ENCODE results near the gene HEATR3. TPM values are rescaled to one million over a fixed set of nuclear protein-coding genes. Genes with fewer than 3 reads are reported as not detected.

Gene HEATR3
- total RNA-seq, 2 experiments from 2014 or later: 28.6 to 35.2 TPM

DNA sequence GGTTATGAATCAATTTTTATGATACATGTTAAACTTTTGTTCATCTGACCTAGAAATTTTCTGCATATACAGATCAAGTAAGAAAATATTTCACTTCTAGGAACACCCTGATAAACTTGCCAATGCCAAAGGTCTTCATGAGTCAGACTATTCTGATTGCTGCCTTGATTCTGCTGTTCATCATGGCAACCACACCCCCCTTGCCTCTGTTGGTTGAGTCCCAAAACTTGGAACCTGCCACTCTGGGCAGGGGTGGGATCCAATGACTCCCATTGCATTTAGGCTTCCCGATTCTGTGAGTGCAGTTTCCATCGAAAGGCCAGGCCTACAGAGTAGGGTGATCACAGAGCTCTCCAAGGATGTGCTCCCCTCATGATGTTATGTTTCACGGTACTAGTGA is 71.5 kb downstream of the HEATR3 start:
- CTCF ChIA-PET: interaction anchor here (1.6 kb wide), 1 partner anchor 73 kb away, joined by 4 read pairs; no protein-coding TSS in a partner anchor
- POLR2A ChIA-PET: no interaction called here

DNA sequence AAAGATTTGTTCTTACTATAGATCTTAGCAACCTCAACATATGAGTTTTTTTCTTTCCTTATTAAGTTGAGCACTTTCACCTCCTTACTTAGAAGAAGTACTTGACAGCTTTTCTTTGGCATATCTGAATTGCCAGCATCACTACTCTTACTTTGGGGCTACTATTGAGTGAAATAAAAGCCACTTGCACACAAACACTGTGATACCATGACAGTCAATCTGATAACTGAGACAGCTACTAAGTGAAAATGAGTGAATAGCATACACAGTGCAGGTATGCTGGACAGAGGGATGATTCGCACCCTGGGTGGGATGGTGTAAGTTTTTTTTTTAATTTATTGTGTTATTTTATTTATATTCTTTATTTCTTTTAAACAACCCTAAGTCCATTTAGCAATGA is 73.8 kb downstream of the HEATR3 start:
- ChIA-PET POLR2A (interaction anchor here (0.7 kb wide), 3 partner anchors 54 to 190 kb away, joined by 3 to 4 read pairs (median 4); no protein-coding TSS in a partner anchor), CTCF (no interaction called here)

DNA sequence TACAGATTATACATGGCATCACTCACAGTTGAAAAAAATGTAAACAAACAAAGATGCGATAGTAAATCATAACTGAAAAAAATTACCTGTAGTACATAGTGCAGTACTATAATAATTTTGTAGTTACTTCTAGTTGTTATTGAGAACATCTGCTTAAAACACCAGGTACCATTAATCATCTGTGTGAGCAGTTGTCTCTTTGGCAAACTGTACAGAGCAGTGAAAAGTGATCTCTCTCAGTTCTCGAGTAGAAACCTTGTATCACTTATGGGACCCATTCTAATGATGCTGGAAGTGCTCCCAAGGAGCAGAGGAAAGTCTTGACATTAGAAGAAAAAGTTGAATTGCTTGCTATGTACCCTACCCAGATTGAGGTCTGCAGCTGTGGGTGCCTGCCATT is 78.4 kb downstream of the HEATR3 start:
- ChIA-PET POLR2A (no interaction called here), CTCF (no interaction called here)

DNA sequence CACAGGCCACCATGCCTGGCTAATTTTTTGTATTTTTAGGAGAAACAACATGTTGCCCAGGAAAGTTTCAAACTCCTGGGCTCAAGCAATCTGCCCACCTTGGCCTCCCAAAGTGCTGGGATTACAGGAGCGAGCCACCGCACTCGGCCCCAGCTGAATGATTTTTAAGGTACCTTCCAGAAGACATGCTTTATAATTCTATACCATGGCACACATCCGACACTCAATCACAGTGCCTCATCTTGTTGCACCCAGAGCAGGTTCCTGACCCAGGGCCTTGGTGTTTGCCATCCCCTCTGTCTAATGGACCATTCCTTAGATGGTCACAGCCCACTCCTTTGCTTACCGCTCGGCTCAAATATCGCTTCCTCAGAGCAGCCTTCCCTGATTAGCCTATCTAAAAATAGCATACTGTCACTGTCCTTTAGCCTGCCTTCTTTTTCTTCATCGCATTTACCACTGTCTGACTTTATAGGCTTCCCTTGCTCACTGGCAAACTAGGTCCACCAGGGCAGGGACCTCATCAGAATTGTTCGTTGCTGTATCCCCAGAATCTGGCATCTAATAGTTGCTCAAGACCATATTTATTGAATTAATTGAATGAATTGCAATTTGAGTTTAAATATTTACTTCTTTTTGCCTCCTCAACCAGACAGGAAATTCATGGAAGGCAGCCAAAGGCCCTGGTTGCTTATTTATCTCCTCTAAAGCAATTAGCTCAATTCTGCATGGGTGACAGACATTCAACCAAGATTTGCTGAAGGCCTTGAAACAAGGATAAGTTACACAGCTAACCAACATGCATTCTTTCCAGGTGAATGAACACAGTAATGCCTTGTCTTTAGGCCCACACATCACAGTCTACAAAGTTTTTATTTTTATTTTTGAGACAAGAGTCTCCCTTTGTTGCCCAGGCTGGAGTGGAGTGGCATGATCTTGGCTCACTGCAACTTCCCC is 81.0 kb downstream of the HEATR3 start:
- ChIA-PET CTCF (interaction anchor here (1.1 kb wide), 1 partner anchor 122 kb away, joined by 4 read pairs; the partner anchor contains the start of gene CNEP1R1), POLR2A (no interaction called here)

DNA sequence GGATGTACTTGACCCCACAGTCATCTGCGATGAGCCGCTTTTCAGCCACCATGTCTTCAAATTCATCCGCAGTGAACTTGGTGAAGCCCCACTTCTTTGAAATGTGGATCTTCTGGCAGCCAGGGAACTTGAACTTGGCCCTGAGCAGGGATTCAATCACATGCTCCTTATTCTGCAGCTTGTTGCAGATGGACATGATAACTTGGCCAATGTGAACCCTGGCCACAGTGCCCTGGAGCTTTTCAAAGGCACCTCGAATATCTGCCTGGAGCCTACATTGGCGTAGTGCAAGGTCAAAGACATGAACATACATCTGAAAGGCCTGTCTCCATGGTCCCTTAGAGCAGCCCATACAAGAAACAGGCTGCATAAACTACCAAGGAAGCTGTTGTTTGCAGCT is 85.6 kb downstream of the HEATR3 start:
- POLR2A ChIA-PET: interaction anchor here (1.3 kb wide), 1 partner anchor 30 kb away, joined by 4 read pairs; no protein-coding TSS in a partner anchor

DNA sequence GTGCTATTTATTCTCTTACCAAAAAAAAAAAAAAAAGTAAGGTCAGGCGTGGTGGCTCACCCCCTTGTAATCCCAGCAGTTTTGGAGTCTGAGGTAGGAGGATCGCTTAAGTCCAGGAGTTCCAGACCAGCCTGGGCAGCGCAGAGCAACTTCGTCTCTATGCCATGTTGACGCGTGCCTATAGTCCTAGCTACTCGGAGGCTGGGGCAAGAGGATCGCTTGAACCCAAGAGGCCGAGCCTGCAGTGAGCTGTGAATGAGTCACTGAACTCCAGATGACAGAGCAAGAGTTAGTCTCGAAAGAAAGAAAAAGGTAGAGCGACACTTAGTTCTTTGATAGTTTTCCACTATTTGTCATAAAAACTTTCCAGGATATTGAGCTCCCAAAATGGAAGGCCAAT is 86.0 kb downstream of the HEATR3 start:
- POLR2A ChIA-PET: interaction anchor here (0.6 to 1.3 kb wide), 3 partner anchors 28 to 128 kb away, joined by 3 to 4 read pairs (median 3); no protein-coding TSS in a partner anchor
- CTCF ChIA-PET: interaction anchor here (0.6 to 1.6 kb wide), 6 partner anchors 20 to 175 kb away, joined by 3 to 6 read pairs (median 3); partner anchors contain the start of gene CNEP1R1

More for the DNA sequence above, 85.6 kb downstream of the HEATR3 start:
- CTCF ChIA-PET: interaction anchor here (0.6 to 1.6 kb wide), 7 partner anchors 15 to 176 kb away, joined by 3 to 6 read pairs (median 3); partner anchors contain the start of gene CNEP1R1

DNA sequence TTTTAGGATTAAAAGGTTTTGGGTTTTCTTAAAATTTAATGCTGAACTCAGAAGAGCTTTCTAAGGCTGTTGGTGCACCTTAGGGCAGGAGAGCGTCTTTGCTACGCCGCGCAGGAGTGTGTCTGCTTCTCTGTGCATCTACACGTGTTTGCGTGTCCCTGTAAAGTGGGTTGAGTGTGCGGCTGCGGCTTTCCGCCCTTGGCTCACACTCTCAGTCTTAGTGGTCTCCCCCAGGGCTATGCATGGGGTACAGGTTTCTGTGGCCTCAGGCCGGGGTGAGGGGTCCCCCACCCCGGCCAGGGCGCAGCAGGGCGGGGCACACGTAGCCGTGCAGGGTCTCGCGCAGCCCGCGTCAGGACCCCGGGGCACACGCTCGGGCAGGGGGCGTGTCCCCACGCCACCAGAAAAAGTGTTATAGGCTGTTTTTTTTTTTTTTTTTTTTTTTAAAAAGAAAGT is 86.6 kb downstream of the HEATR3 start:
- ChIA-PET CTCF (interaction anchor here (0.7 to 1.6 kb wide), 5 partner anchors 85 to 132 kb away, joined by 3 to 6 read pairs (median 3); partner anchors contain the start of gene CNEP1R1), POLR2A (interaction anchor here (0.6 to 1.3 kb wide), 4 partner anchors 15 to 128 kb away, joined by 3 to 4 read pairs (median 3); no protein-coding TSS in a partner anchor)

DNA sequence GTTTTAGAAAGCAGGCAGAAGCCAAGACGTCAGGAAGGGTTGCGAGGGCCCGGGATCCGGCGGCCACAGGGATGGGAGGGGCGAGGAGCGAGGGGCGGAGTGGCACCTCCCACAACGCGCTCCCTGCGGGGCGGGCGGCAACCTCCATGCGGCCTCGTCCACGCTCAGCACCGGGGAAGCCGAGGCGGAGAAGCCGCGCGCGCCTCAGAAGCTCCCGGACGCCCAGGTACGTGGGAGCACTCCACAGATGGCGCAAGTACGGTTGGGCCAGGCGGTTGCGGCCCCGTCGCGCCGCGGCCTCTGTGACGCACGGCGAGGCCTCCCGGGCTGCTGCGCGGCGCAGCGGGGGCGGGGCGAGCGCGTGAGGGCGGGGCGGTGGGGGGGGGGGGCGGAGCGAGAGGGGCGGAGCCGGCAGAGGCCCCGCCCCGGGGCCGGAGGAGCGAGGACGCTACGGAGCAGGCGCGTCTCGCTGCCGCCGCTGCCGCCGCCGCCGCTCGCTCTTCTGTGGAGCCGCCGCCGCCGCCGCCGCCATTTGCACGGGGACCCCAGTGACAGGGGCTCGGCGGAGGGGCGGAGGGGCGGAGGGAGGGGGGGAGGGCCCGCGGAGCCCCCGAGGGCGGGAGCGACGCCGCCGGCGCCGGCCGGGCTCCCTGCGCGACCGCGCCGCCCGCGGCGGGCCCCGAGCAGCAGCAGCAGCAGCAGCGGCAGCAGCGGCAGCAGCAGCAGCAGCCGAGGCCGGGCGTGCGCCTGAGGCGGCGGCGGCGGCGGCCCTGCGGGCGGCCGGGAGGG is 87.2 kb downstream of the HEATR3 start, which contains the start of gene TENT4B:
Gene TENT4B (plus strand): TSS at position 500 of the 789 bp plus-strand sequence. CDS start 316 bp downstream, outside the sequence.
- ChIA-PET CTCF (interaction anchor here (0.8 kb wide), 1 partner anchor 128 kb away, joined by 3 read pairs; the partner anchor contains the start of gene CNEP1R1), POLR2A (interaction anchor here (1.0 to 1.3 kb wide), 2 partner anchors 15 to 32 kb away, joined by 3 to 4 read pairs; no protein-coding TSS in a partner anchor)

DNA sequence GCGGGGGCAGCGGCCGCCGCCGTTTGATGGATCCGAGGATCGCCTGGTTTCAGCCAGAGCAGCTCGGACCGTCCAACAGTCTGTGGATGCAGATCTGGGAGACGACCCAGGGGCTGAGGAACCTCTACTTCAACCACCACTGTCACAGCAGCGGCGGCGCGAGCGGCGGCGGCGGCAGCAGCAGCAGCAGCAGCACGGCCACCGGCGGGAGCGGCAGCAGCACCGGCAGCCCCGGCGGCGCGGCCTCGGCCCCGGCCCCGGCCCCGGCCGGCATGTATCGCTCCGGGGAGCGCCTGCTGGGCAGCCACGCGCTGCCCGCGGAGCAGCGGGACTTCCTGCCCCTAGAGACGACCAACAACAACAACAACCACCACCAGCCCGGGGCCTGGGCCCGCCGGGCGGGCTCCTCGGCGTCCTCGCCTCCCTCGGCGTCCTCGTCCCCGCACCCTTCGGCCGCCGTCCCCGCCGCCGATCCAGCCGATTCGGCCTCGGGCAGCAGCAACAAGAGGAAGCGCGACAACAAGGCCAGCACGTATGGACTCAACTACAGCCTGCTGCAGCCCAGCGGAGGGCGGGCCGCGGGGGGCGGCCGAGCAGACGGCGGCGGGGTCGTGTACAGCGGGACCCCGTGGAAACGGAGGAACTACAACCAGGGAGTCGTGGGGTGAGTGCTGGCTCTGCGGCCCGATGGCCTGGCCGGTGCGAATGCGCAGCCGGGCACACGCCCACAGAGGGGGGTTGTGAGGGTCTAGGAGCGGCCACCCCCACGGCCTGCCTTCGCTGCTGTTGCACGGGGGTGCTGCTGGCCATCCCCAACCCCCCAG is 88.0 kb downstream of the HEATR3 start:
- ChIA-PET POLR2A (no interaction called here), CTCF (no interaction called here)

DNA sequence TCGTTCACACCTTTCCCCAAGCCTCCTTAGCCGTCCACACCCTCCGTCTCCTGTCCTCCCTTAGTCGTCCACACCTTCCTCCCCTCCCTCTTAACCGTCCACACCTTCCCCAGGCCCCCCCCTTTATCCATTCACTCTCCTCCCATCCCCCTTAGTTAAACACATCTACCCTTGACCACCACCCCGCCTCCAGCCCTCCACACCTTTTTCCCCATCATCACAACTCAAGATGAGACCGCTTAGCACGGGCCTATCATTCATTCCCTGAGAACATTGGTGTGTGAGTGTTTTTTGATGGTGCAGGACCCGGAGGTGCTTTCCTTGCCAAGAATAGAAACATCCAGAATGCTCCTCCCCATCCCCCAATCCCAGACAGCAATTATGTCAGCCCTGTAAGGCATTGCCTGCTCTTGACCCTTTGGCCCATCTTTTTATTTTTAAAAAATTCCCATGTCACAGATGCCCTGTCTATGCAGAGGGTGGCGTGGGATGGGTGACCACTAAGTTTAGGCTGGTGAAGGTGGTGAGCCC is 88.7 kb downstream of the HEATR3 start:
- ChIA-PET CTCF (interaction anchor here (0.6 to 1.2 kb wide), 3 partner anchors 12 to 56 kb away, joined by 3 to 5 read pairs (median 4); no protein-coding TSS in a partner anchor), POLR2A (no interaction called here)

DNA sequence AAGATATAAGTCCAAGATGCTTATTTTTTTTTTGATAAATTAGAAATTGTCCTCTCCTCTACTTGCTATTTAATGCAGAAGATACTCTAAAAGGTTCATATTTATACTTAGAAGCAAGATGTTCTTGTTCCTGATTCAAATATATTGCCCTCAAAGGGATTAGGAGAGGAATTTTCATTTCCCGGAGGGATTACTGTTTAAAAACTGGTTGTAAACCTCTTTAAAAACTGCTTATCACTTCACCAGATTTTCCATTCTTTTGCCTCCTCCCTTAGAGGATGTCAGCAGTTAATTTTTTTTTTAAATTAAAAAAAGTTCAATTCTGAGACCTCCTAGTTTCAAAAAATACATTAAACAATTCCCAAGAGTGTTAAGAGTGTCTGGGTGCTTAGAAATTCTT is 90.2 kb downstream of the HEATR3 start:
- ChIA-PET CTCF (interaction anchor here (1.9 kb wide), 1 partner anchor 55 kb away, joined by 6 read pairs; no protein-coding TSS in a partner anchor), POLR2A (interaction anchor here (0.9 to 1.3 kb wide), 2 partner anchors 11 to 48 kb away, joined by 3 read pairs; no protein-coding TSS in a partner anchor)

Other genes starting within 250 kb of the HEATR3 start
- gene ZNF423, start 209.9 kb upstream of the HEATR3 start, total RNA-seq: not detected
- gene CNEP1R1, start 40.7 kb upstream of the HEATR3 start, total RNA-seq: 10 to 100 TPM; 19.7 to 20.7 TPM
- gene TENT4B, start 87.3 kb downstream of the HEATR3 start, total RNA-seq: 10 to 100 TPM; 21.4 TPM
- 10 to 100 TPM; 80.8 to 85.1 TPM for gene ADCY7, start 200.6 kb downstream of the HEATR3 start, total RNA-seq